ENCODE data around the gene MYD88. TPM values are rescaled to one million over a fixed set of nuclear protein-coding genes. Genes with fewer than 3 reads are reported as not detected.

Gene MYD88
- total and polyA plus RNA-seq, 9 of the 15 experiments (the other 6 are each of a cell fraction or from before 2014, with no cell fraction given), result 3.2 to 47.3 (median 27.6) TPM

DNA sequence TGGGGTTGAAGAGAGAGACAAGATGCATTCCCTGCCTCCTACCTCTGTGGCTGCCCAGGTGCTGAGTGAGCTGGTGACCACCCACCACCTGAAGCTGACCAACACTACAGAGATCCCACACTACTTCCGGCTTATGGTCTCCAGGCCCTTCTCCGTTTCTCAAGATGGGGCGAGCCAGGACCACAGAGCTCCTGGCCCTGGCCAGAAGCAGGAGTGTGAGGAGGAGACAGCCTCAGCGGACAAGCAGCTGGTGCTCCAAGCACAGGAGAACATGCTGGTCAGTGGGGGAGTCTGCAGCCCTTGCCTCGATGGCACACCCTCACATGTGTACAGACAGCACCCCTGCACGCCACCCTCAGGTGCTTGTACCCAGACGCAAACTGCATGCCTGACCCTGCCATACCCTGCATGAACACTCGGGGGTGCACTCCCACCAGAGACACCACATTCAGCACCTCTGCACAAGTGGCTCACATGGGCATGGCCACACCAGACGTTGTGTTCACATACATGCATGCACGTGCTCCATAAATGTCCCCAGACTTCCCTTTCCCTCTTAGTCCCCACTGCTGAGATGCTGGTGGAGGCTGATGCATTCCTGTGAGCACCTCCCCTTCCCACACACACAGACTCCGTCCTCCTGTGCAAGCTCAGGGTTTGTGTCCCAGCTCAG is 20.6 kb upstream of the MYD88 start (continued):
- TF ChIP-seq, protein P1, sequence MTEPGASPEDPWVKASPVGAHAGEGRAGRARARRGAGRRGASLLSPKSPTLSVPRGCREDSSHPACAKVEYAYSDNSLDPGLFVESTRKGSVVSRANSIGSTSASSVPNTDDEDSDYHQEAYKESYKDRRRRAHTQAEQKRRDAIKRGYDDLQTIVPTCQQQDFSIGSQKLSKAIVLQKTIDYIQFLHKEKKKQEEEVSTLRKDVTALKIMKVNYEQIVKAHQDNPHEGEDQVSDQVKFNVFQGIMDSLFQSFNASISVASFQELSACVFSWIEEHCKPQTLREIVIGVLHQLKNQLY (CRISPR knock-in tag; conservative IDR thresholded peaks at IDR 0.05), result no peak
- TF ChIP-seq SNRNP70 (optimal IDR thresholded peaks at IDR 0.05; ENCODE audit: low read depth, low read length) (no peak), XRCC4 (IDR thresholded peaks at IDR 0.05; ENCODE audit: extremely low read depth, insufficient read depth, insufficient read length) (no peak), PHTF2 (CRISPR knock-in tag; IDR thresholded peaks at IDR 0.05) (no peak), STAT5B (CRISPR knock-in tag; IDR thresholded peaks at IDR 0.05) (no peak), SMAD1 (IDR thresholded peaks at IDR 0.05; ENCODE audit: low read depth, low read length, partially characterized antibody) (peak; percentile 40)
- TF ChIP-seq, protein P2, sequence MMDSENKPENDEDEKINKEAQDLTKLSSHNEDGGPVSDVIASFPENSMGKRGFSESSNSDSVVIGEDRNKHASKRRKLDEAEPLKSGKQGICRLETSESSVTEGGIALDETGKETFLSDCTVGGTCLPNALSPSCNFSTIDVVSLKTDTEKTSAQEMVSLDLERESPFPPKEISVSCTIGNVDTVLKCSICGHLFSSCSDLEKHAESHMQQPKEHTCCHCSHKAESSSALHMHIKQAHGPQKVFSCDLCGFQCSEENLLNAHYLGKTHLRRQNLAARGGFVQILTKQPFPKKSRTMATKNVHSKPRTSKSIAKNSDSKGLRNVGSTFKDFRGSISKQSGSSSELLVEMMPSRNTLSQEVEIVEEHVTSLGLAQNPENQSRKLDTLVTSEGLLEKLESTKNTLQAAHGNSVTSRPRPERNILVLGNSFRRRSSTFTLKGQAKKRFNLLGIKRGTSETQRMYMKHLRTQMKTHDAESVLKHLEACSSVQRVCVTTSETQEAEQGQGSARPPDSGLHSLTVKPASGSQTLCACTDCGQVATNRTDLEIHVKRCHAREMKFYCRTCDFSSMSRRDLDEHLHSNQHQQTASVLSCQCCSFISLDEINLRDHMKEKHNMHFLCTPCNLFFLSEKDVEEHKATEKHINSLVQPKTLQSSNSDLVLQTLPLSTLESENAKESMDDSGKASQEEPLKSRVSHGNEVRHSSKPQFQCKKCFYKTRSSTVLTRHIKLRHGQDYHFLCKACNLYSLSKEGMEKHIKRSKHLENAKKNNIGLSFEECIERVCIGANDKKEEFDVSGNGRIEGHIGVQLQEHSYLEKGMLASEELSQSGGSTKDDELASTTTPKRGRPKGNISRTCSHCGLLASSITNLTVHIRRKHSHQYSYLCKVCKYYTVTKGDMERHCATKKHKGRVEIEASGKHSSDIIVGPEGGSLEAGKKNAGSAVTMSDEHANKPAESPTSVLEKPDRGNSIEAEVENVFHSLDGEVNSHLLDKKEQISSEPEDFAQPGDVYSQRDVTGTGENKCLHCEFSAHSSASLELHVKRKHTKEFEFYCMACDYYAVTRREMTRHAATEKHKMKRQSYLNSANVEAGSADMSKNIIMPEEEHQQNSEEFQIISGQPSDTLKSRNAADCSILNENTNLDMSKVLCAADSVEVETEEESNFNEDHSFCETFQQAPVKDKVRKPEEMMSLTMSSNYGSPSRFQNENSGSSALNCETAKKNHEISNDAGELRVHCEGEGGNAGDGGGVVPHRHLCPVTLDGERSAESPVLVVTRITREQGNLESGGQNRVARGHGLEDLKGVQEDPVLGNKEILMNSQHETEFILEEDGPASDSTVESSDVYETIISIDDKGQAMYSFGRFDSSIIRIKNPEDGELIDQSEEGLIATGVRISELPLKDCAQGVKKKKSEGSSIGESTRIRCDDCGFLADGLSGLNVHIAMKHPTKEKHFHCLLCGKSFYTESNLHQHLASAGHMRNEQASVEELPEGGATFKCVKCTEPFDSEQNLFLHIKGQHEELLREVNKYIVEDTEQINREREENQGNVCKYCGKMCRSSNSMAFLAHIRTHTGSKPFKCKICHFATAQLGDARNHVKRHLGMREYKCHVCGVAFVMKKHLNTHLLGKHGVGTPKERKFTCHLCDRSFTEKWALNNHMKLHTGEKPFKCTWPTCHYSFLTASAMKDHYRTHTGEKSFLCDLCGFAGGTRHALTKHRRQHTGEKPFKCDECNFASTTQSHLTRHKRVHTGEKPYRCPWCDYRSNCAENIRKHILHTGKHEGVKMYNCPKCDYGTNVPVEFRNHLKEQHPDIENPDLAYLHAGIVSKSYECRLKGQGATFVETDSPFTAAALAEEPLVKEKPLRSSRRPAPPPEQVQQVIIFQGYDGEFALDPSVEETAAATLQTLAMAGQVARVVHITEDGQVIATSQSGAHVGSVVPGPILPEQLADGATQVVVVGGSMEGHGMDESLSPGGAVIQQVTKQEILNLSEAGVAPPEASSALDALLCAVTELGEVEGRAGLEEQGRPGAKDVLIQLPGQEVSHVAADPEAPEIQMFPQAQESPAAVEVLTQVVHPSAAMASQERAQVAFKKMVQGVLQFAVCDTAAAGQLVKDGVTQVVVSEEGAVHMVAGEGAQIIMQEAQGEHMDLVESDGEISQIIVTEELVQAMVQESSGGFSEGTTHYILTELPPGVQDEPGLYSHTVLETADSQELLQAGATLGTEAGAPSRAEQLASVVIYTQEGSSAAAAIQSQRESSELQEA (IDR thresholded peaks at IDR 0.05; ENCODE audit: low read depth), result no peak
- TF ChIP-seq, protein P3, sequence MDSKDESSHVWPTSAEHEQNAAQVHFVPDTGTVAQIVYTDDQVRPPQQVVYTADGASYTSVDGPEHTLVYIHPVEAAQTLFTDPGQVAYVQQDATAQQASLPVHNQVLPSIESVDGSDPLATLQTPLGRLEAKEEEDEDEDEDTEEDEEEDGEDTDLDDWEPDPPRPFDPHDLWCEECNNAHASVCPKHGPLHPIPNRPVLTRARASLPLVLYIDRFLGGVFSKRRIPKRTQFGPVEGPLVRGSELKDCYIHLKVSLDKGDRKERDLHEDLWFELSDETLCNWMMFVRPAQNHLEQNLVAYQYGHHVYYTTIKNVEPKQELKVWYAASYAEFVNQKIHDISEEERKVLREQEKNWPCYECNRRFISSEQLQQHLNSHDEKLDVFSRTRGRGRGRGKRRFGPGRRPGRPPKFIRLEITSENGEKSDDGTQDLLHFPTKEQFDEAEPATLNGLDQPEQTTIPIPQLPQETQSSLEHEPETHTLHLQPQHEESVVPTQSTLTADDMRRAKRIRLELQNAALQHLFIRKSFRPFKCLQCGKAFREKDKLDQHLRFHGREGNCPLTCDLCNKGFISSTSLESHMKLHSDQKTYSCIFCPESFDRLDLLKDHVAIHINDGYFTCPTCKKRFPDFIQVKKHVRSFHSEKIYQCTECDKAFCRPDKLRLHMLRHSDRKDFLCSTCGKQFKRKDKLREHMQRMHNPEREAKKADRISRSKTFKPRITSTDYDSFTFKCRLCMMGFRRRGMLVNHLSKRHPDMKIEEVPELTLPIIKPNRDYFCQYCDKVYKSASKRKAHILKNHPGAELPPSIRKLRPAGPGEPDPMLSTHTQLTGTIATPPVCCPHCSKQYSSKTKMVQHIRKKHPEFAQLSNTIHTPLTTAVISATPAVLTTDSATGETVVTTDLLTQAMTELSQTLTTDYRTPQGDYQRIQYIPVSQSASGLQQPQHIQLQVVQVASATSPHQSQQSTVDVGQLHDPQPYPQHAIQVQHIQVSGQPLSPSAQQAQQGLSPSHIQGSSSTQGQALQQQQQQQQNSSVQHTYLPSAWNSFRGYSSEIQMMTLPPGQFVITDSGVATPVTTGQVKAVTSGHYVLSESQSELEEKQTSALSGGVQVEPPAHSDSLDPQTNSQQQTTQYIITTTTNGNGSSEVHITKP (IDR thresholded peaks at IDR 0.05; ENCODE audit: partially characterized antibody), result peak; percentile 62
- TF ChIP-seq, protein P4, sequence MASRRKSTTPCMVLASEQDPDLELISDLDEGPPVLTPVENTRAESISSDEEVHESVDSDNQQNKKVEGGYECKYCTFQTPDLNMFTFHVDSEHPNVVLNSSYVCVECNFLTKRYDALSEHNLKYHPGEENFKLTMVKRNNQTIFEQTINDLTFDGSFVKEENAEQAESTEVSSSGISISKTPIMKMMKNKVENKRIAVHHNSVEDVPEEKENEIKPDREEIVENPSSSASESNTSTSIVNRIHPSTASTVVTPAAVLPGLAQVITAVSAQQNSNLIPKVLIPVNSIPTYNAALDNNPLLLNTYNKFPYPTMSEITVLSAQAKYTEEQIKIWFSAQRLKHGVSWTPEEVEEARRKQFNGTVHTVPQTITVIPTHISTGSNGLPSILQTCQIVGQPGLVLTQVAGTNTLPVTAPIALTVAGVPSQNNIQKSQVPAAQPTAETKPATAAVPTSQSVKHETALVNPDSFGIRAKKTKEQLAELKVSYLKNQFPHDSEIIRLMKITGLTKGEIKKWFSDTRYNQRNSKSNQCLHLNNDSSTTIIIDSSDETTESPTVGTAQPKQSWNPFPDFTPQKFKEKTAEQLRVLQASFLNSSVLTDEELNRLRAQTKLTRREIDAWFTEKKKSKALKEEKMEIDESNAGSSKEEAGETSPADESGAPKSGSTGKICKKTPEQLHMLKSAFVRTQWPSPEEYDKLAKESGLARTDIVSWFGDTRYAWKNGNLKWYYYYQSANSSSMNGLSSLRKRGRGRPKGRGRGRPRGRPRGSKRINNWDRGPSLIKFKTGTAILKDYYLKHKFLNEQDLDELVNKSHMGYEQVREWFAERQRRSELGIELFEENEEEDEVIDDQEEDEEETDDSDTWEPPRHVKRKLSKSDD (conservative IDR thresholded peaks at IDR 0.05; ENCODE audit: low read length), result no peak
- TF ChIP-seq, protein P5, sequence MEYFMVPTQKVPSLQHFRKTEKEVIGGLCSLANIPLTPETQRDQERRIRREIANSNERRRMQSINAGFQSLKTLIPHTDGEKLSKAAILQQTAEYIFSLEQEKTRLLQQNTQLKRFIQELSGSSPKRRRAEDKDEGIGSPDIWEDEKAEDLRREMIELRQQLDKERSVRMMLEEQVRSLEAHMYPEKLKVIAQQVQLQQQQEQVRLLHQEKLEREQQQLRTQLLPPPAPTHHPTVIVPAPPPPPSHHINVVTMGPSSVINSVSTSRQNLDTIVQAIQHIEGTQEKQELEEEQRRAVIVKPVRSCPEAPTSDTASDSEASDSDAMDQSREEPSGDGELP (CRISPR knock-in tag; IDR thresholded peaks at IDR 0.05; ENCODE audit: borderline replicate concordance), result peak; percentile 70; the same call in 1 of the 2 replicates
